Glomerular visceral epithelial cell (primary cell): ENCODE measurements around the gene TFDP1.

ENCODE experiments used
- DNase-seq: peaks from one replicate; pipeline ENCODE4 v3.0.0-alpha.2; 2016; ENCODE audit errors: extremely low spot score

The TFDP1 gene

DNA sequence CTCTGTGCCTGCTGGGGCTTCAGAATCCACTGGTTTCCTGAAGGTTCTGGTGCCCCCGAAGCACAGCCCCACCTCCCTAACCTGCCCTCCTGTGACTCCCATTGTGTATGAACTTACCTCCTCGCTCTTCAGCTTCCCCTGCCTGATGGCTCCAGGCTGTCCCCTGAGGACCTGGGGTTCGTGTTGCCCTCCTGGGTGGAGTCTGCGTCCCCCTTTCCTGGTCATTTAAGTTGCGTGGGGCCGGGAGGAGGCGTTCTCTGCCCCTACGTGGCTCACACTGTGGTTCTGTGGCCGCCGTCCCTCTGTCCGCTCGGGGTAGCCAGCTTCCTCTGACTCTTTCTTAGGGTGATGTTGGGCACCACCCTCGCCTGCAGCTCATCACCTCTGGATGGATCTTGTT is 13.9 kb downstream of the TFDP1 start:
- no peak for DNase-seq

DNA sequence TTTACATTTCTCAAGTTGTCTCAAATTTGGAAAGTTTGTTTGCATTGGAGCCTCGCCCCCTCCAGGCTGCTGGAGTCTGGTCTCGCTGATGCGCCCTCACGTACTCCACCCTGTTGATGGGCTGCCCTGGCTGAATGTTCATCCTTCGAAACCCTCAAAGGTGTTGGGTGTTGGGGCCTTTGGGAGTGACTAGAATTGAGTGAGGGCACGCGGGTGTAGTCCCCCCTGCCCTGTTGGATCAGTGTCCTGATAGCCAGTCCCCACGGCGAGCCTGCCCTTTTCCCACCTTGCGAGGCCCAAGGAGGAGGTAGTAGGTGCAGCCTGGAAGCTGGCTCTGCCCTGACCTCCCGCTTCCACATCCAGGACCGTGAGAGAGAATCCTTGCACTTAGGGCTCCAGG is 14.8 kb downstream of the TFDP1 start:
- no peak for DNase-seq

GRCh38 chr13:113601166-113602070 is 16.9 kb downstream of the TFDP1 start:
- DNase-seq, result no peak

DNA sequence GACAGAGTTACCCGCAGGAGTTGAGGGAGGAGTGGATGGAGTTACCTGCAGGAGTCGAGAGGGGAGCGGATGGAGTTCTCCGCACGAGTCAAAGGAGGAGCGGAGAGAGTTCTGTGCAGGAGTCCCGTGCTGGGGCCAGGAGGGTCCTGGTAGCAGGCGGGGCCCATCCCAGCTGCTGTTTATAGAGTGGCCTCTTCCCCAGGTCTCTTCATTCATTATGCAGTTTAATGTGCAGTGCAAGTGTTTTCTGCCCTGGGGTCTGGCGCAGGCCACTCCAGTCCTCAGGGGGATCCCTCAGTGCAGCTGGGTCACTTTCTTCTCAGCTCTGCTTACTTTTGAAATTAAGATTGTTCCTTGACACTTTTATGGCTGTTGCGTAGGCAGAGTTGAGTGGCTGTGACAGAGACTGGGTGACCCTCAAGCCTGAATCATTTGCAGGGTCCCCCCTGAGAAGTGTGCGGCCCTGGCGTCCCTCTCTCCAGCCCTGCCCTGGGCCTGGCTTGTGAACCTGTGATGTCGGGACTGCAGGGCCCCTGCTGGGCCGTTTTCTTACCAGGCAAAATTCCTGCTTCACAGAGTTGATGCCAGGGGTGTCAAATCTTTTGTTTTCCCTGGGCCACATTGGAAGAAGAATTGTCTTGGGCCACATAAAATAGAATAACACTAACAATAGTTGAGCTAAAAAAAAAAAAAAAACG is 17.9 kb downstream of the TFDP1 start:
- no peak for DNase-seq

GRCh38 chr13:113603116-113603710 is 18.7 kb downstream of the TFDP1 start:
- no peak for DNase-seq

DNA sequence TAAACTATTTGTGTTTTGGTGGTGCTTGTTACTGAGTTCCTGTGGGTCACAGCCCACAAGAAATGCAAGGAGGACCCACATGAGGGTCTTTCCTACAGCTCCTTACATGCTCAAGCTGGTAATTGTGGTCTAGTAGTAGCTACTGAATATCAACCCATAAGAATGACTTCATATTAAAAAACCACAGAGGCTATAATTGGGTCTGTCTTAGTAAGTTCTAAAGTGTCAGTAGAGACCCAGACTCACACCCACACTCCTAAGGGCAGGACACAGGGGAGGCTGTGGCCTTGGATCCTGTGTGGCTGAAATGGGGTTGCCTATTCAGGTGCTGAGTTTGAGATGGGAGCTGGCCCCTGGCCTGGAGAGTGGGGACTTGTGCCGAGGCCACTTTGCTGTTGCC is 19.6 kb downstream of the TFDP1 start:
- DNase-seq, result no peak

GRCh38 chr13:113605461-113605860 is 20.9 kb downstream of the TFDP1 start:
- no peak for DNase-seq

DNA sequence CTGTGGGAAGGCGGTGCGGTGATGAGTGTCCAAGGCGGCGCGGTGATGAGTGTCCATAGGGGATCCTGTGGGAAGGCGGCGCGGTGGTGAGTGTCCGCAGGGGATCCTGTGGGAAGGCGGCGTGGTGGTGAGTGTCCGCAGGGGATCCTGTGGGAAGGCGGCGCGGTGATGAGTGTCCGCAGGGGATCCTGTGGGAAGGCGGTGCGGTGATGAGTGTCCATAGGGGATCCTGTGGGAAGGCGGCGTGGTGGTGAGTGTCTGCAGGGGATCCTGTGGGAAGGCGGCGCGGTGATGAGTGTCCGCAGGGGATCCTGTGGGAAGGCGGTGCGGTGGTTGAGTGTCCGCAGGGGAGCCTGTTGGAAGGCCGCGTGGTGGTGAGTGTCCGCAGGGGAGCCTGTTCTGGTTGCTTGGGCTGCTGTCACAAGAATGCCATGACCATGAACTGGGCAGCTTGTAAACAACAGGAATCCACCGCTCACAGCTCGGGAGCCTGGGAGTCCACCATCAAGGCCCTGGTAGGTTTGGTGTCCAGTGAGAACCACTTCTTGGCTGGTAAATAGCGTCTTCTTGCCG is 21.4 kb downstream of the TFDP1 start:
- no peak for DNase-seq

DNA sequence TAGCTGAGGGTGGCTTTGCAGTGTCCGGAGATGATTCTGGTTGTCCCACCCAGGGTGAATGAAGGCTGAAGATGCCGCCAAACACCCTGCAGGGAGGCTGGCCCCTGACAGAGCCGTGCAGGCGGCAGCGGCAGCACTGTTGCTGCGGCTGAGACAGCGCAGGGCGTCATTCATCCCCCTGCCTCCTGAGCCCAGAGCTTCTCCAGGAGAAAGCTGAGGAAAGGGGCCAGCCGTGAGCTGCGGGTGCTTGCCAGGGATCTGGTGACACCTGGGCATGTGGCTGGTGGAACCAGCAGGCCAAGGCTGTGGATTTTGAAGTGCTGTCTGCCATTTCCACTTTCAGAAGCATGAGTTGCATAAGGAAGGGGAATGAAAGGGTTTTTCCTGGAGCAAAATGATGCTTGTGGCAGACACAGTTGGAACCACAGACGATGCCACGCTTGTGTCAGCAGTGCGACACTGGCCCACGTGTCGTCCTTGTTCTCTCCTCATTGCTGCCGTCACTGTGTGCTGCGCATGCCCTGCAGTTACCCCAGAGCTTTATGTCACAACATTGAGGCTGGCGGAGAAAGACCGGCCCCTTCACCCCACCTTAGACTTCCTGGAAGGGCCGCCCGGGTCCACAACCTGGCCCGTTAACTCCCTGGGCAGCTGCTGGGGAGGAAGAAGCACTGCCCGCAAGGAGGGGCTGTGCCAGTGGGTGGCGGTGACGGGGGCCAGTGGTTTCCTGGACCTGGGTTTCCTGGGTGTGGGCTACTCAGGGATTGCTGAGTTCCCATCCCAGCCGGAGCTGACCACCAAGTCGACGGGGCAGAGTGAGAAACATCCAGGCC is 22.7 kb downstream of the TFDP1 start:
- no peak for DNase-seq

- no peak for DNase-seq
Observed at GRCh38 chr13:113607889-113608635, 23.5 kb downstream of the TFDP1 start.

GRCh38 chr13:113608967-113609533 is 24.5 kb downstream of the TFDP1 start:
- no peak for DNase-seq

DNA sequence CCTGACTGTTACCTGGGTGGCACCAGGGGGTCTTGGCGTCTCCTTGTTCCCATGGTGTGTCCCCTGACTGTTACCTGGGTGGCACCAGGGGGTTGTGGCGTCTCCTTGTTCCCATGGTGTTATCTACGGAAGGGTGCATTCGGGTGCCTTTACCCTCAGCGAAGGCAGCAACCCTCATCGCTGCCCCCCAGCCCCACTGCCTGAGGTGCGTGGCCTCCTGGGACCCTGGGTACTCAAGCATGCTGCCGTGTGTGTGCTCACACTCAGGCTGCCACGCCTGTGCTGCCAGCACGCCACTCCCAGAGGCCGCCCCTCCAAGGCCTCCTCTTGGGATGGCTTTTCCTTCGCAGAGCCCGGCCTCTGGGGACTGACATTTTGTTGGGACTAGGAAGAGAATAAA is 25.1 kb downstream of the TFDP1 start:
- no peak for DNase-seq

DNA sequence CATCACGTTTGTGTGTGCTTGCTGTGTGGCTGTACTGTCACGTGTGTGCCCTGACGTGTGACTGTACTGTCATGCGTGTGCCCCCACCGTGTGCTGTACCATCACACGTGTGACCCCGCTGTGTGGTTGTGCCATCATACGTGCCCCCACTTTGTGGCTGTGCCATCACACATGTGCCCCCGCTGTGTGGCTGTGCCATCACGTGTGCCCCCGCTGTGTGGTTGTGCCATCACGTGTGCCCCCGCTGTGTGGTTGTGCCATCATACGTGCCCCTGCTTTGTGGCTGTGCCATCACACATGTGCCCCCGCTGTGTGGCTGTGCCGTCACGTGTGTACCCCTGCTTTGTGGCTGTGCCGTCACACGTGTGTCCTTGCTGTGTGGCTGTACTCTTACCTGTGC is 25.7 kb downstream of the TFDP1 start:
- DNase-seq, result no peak

- DNase-seq, result no peak
Observed at GRCh38 chr13:113611996-113612395, 27.4 kb downstream of the TFDP1 start.

GRCh38 chr13:113612607-113613006 is 28.1 kb downstream of the TFDP1 start:
- no peak for DNase-seq

DNA sequence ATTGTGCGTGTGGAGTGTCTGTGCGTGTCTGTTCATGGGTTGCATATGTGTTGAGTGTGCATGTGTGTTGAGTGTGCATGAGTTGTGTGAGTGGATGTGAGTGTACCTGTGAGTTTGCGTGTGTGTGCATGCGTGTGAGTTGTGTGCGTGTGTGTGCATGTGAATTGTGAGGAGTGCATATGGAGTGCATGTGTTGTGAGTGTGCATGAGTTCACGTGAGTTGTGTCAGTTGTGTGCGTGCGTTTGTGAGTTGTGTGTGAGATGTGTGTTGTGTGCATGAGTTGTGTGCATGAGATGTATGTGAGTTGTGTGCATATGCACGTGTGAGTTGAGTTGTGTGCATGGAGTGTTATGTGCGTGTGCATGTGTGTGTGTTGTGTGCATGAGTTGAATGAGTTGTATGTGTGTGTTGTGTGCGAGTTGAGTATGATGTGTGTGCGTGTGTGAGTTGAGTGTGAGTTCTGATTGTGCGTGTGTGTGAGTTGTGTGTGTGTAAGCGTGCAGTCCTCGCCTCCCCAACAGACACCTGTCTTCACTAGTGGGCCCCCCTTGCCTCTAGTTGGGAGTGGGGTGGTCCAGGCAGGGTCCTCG is 29.3 kb downstream of the TFDP1 start:
- DNase-seq, result no peak

GRCh38 chr13:113616281-113616906 is 31.8 kb downstream of the TFDP1 start:
- DNase-seq, result no peak

DNA sequence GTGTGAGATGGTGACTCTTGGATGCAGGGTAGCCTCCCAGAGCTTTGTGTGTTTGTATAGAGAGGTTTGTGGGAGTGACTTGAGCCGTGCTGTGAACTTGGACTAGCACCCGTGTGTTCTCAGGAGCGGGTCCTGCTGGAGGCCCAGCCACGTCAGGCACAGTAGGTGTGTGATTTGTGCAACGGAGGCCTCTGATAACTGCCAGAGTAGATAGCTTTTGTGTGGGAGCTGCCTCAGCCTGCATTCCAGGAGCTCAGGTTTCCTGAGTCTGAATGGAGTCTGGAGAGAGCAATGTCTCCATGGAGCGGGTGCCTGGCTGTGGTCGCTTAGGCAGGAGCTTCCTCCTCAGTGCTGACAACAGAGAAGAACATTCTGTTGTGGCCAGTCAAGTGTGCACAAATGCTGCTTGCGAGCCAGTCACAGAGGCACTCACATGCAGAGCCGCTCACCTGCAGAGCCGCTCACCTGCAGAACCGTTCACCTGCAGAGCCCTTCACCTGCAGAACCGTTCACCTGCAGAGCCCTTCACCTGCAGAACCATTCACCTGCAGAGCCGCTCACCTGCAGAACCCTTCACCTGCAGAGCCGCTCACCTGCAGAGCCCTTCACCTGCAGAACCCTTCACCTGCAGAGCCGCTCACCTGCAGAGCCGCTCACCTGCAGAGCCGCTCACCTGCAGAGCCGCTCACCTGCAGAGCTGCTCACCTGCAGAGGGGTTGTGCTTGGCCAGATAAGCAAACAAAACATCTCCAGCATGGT is 32.6 kb downstream of the TFDP1 start:
- peak; percentile 29 for DNase-seq

DNA sequence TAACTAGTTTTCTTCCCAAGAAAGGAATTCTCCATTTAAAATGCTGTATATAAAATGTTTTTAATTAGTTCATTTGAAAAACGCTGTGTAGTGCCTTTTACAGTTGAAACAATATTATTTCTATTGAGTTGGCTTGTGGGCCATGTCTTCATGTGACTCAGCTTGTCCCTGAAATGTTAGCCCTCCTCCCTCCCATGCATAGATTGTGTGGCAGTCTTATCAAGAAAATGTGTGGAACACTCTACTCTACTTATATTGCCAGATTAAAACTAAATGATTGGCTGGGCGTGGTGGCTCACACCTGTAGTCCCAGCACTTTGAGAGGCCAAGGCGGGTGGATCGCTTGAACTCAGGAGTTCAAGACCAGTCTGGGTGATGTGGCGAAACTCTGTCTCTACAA is 33.4 kb downstream of the TFDP1 start:
- DNase-seq, result no peak
